Bone marrow (tissue), 2 donors: ENCODE results near the gene ABRAXAS1.
"Not testable (repeated sequence)": the region's sequence is repeated elsewhere in the genome, so short reads cannot be mapped to it uniquely, and the experiment has no call there.

Experiments used
- DNase-seq, 2 donors: peaks; one replicate each; lab custom pipeline; 2025; lab: John Stamatoyannopoulos, UW

The ABRAXAS1 gene

DNA sequence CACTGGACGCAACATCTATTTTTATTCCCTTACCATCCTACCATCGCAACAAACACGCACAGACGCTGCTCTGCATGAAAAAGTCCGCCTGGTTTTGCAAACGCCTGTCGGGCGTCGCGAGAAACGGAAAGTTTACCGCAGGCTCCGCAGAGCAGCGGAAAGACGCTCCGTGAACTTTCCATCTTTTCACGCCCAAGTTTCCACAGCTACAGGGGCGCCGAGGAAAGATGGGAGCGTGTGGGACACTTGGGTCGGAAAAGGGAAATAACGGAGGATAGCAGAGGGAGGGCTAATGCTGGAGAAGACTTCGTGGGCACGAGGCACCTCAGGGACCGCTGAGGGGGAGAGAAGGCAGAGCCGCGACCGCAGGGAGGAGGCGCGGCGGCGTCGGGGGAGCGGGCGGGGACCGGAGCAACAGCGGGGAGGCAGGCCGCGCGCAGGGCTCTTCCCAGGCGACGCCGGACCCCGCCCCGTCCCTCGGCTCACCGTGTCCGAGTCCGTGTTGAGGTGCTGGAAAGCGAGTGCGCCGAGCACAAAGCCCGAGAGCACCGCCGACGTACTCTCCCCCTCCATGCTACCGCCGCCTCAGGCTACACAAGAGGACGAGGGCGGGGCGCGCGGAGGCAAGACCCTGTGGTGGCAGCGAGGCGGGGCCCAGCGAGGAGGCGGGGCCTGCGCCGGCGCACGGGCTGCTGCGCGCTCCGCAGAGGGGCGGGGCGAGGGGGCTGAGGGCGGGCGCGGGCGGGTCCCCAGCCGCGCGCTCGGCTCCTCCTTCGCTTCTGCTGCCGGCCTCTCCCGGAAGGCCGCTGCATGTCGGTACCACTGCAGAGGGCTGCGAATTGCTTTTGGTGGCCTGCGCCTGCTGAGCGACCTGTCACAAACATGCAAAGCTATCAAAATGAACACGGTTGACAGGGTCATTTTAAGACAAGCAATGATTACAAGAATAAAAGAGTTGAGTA, at the start of gene ABRAXAS1:
ABRAXAS1 (minus strand) TSS at position 601 of the 962 bp plus-strand sequence; CDS start at position 573, 28 bp downstream.
- peak; percentile 78 to 85 for DNase-seq

DNA sequence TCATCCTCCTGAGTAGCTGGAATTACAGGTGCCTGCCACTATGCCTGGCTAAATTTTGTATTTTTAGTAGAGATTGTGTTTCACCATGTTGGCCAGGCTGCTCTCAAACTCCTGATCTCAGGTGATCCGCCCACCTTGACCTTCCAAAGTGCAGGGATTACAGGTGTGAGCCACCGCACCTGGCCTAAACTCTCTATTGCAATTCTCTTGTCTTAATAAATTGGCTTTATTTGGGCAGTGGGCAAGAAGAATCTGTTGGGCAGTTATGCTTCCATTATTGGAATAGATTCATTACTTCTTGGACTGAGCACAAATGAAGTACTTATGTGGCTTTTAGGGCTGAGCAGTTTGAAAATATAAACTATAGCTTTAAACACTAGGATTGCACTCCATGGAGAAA, 42.8 kb upstream of the ABRAXAS1 start:
- DNase-seq = no peak

DNA sequence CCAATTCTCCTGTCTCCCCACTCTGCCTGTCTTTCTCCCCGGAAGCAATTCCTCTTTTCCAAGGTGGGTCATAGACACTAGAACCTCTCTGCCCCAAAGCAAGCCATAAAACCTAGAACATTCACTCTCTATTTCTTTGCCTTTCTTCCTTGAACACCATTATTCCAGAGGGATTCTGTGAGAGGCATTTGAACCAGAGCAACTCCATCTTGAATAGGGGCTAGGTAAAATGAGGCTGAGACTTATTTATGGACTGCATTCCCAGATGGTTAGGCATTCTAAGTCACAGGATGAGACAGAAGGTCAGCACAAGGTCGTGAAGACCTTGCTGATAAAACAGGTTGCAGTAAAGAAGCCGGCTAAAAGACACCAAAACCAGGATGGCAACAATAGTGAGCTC, 37.3 kb upstream of the ABRAXAS1 start:
- DNase-seq = no peak

DNA sequence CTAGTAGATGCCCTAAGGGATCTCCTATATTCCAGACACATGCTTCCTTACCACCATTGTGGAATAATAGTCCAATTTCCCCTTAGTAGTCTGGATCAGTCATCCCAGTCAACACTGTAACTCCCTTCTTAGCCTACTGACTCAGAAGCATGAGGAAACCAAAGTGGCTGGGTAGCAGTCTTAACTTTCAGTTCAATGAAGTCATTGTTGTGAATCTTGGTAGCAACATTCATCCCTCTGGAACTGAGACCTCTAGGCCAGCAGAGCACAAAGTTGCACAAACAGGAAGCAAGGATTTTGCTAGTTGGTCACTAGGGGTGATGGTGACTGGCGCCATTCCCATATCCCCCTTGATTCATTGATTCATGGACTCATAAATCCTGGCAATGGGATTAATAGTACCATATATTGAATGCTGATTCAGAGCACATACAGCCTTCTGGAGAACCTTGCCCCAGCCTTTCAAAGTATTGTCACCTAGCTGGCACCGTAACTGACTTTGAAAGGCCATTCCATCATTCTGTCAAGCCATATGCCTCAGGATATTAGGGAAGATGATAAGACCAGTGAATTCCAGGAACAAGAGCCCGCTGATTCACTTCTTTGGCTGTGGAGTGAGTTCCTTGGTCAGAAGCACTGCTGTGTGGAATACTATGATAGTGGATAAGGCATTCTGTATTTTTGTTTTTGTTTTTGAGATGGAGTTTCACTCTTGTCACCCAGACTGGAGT, 31.3 kb upstream of the ABRAXAS1 start:
- DNase-seq = no peak

GRCh38 chr4:83510442-83510841, 25.5 kb upstream of the ABRAXAS1 start:
- no peak for DNase-seq

DNA sequence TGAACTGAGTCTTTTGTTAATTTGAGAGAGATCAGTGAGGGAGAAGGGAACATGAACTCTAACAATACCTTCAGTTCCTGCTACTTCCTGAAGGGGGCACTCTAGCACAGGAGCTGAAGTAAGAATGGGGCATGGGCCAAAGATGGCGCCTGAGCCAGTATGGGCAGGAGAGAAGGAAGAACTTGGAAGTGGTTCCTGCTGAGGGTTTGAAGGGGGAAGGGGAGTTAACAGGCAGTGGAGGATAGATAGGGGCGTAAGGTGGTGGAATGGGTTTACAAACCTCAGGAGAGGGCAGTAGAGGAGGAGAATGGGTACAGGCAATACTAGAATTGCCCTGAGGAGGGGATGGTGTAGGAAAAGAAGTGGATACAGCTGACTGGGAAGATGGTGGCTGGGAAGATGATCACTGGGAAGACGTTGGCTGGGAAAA, 24.3 kb upstream of the ABRAXAS1 start:
- DNase-seq = peak; percentile 18 to 68

DNA sequence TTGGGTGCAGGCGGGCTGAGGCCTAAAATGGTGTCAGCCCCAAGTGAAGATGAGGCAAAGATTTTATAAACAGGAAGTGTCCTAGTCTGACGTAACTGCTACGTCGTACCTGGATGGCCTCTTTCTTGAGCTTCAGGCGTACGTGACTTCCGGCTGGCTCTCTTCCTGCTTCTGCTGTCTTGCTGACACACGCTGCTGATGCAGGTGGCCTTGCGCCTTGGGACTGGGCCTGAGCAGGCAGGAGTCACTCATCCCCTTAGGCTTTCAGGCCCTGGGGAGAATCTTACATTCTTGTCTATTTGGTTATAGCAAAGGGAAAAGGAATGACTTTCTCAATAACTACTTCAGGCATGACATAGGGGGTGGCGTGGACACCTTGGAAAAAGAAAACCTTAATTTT, 20.1 kb upstream of the ABRAXAS1 start:
- DNase-seq = no peak

- no peak for DNase-seq
These were observed 19.6 kb upstream of the ABRAXAS1 start for GRCh38 chr4:83504503-83504902.

DNA sequence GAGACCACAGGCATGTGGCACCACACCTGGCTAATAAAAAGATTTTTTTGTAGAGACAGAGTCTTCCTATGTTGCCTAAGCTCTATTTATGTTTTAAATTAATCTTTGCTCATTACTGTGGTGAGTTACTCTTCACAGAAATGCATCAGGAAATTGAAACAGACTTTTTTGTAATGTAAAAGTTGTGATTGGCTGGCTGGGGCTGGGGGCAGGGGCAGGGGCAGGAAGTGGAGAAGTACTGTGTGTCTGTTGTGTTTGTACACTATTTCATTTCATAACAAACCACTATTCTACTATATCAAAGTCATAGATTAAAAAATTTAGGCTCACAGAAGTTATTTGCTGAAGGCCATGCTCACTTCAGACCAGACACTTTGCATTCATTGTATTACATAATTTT, 19.1 kb upstream of the ABRAXAS1 start:
- no peak for DNase-seq

DNA sequence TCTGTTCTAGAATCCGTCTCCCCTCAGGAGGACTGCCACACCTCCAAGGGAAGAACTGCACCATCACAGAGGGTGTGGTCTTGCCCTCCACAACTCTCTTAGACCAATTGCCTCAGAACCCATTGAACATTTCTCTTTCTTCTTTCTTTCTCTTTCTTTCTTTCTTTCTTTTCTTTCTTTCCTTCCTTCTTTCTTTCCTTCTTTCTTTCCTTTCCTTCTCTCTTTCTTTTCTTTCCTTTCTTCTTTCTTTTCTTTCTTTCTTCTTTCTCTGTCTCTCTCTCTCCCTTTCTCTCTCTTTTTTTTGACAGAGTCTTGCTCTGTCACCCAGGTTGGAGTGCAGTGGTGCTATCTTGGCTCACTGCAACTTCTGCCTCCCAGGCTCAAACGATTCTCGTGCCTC, 16.8 kb upstream of the ABRAXAS1 start:
- not testable (repeated sequence) for DNase-seq

GRCh38 chr4:83498187-83498586, 13.3 kb upstream of the ABRAXAS1 start:
- no peak for DNase-seq

- not testable (repeated sequence) for DNase-seq
These were observed 11.4 kb upstream of the ABRAXAS1 start for GRCh38 chr4:83496085-83496917.

- peak in 1 of 2 donors; percentile 11 for DNase-seq
These were observed 6.1 kb upstream of the ABRAXAS1 start for GRCh38 chr4:83490876-83491450.

- DNase-seq = no peak
These were observed 4.9 kb upstream of the ABRAXAS1 start for GRCh38 chr4:83489711-83490326.

DNA sequence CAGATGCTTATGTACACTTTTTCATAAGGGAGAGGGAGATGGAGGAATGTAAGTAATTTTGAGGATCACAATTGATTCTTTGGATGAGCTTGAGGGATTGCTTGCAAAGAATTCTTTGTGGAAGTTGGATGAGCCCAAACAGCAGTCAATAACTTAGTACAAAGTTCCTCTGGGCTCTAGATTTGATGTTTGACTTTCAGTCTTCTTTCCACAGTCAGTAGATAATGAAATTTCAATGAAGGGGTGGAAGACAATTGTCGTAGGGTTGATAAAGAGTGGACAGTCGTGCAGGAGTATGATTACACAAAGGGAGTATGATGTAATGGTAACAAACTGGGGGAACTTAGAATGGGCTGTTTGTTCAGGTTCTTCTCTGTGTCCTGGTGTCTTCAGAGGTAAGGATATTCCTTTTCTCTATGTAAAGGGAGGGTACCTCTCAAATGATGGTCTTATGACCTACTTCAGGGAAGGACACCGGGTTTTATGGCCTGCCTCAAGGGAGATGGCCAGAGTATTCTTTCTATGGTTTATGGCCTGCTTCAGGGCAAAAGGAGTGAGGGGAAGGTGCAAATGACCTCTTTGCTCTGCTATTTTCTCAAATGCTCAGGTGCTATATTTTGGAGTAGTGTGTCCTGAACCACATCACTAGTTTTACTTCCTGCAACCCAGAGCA, 1.7 kb upstream of the ABRAXAS1 start:
- DNase-seq = no peak

GRCh38 chr4:83473966-83474365, 10.9 kb downstream of the ABRAXAS1 start:
- DNase-seq = no peak

GRCh38 chr4:83473423-83473822, 11.5 kb downstream of the ABRAXAS1 start:
- DNase-seq = no peak

DNA sequence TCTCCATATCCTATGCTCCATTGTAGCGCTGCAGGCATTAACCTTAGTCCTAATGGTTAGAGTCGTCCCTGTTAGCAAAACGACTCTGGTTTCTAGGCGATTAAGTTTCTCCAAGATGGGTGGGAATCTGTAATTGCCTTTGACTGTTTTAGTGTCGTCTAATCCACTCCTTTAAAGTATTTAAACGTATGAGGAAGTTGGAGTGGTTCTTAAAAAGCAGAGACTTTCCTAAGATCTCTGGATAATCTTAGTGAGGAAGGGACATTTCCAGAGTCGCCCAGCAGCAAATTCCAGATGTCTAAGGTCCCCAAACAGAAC, 28.8 kb downstream of the ABRAXAS1 start:
- peak in 1 of 2 donors; percentile 48 for DNase-seq

DNA sequence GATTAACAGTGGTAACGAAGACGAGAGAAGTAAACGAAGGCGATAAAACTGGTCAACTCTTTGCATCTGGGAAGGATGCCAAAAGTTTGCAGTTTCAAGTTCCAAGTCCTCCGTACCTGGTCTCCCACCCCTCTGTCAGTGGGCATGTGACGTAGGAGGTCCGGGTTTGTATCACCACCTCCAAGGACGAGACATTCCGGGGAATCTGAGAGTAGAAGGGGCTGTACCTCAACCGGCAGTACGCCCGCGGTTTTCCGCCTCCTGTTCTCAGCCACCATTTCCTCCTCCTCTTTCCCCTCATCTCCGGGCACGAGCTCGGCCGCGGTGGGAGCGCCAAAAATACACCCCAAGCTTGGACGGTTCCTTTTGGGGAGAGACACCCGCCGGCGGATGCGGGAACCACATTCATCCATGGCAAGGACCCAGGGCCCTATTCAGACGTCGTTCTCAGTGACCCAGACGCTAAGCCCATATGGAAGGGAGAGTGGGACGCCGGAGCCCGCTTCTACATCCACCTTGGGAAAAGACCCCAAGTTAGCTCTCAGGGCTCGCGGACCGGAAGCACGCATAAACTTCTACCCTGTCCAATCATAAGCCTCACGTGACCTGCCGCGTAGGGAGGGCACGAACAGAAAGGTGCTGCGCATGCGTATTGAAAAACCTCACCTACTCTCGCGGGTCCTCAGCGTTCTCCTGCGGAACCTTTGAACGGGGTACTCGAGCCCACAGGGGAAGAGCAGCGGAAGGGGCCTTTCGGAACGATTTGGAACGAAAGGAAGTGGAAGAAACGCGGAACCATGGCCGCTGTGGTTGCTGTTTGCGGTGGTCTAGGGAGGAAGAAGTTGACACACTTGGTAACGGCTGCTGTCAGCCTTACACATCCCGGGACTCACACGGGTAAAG, 29.4 kb downstream of the ABRAXAS1 start, which contains the start of the genes HELQ and MRPS18C:
HELQ (minus strand) TSS at position 543 of the 903 bp plus-strand sequence; CDS start at position 413, 130 bp downstream.
MRPS18C (plus strand) TSS at position 778 of the 903 bp plus-strand sequence; CDS start at position 798, 20 bp downstream.
- peak; percentile 97 to 99 for DNase-seq
